ENCODE data around the gene TUBA1C.

DNA sequence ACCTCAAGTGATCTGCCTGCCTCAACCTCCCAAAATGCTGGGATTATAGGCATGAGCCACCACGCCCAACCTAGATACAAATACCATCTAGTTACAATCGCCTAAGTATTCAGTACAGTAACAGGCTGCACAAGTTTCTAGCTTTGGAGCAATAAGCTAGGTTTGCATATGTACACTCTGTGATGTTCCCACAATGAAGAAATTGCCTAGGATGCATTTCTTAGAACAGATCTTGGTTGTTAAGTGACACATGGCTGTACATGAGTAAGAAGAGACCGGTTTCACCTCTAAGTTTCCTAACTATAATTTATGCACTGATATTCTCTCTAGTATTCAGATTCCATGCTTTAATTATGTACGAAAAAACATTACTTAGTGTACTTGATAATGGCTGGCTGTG, 5.4 kb upstream of the TUBA1C start:
- TF ChIP-seq EP300 (IDR thresholded peaks at IDR 0.05), result no peak
- no peak for TF ChIP-seq CTCF (IDR thresholded peaks at IDR 0.05)
- no peak for TF ChIP-seq POLR2A (IDR thresholded peaks at IDR 0.05)

Measured in gastroesophageal sphincter (tissue), 3 donors.